GM21576 (cell line): ENCODE results near the gene PUS1.
A peak's percentile ranks its signal among the peaks of the same experiment; 100 is the strongest.

Experiments
- ATAC-seq: cut with Tn5 transposase; IDR thresholded peaks from one replicate; pipeline ENCODE4 v1.9.1; 2021; ENCODE audit warnings: mild to moderate bottlenecking, moderate library complexity; ENCODE audit not compliant: unreplicated experiment

Gene PUS1

DNA sequence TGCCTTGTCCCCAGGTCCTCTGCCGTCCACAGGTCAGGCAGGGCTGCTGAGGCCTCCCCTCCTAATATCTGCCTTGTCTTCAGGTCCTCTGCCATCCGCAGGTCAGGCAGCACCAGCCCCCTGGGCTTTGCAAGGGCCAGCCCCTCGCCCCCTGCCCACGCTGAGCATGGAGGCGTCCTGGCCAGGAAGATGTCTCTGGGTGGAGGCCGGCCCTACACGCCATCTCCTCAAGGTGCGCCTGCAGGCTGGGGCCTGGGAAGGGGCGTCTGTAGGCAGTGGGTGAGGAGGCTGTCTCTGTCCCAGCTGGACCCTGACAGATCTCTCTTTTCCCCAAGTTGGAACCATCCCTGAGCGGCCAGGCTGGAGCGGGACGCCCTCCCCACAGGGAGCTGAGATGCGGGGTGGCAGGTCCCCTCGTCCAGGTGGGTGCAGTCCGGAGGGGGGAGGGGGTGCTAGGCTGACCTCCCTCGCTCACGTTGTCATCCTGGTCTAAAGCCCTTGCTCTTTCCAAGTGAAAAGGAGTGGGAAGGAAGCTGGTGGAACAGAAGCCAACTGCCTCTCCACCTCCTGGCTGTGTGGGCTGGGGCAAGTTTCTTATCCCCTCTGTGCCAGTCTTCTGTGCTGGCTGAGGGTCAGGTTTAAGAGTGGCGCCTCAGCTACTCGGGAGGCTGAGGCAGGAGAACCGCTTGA lies 13.9 kb upstream of the PUS1 start:
- ATAC-seq: no peak

DNA sequence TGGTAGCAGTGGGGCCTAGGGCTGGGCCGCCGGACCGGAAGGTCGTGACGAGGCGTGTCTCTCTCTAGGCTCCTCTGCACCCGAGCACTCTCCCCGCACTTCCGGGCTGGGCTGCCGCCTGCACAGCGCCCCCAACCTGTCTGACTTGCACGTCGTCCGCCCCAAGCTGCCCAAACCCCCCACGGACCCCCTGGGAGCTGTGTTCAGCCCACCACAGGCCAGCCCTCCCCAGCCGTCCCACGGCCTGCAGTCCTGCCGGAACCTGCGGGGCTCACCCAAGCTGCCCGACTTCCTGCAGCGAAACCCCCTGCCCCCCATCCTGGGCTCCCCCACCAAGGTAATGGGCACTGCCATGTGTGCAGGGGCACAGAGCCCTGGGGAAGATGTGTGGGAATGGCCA lies 13.3 kb upstream of the PUS1 start:
- no peak for ATAC-seq

DNA sequence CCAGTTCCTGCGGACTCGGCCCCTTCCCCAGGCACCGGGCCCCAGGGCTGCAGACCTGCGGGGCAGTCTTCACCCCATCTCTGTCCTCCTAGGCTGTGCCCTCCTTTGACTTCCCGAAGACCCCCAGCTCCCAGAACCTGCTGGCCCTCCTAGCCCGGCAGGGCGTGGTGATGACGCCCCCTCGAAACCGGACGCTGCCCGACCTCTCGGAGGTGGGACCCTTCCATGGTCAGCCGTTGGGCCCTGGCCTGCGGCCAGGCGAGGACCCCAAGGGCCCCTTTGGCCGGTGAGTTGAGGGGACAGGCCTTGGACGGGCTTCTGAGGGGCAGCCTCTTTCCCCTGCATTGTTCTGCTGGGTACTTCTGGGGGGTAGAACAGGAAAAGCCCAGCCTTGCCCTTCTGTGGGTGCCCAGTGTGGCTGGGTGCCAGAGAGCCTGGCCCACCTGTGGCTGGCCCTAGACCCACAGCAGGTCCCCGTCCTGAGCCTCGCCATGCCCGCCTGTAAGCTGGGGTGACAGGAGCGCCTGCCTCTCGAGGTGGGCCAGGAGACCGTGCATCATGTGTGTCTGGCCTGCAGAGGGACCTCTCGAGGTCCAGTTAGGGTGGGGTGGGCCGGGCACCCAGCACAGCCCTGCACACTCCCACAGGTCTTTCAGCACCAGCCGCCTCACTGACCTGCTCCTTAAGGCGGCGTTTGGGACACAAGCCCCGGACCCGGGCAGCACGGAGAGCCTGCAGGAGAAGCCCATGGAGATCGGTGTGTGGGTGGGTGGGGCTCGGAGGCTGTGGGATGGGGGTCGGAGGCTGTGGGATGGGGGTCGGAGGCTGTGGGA lies 12.6 kb upstream of the PUS1 start:
- no peak for ATAC-seq

DNA sequence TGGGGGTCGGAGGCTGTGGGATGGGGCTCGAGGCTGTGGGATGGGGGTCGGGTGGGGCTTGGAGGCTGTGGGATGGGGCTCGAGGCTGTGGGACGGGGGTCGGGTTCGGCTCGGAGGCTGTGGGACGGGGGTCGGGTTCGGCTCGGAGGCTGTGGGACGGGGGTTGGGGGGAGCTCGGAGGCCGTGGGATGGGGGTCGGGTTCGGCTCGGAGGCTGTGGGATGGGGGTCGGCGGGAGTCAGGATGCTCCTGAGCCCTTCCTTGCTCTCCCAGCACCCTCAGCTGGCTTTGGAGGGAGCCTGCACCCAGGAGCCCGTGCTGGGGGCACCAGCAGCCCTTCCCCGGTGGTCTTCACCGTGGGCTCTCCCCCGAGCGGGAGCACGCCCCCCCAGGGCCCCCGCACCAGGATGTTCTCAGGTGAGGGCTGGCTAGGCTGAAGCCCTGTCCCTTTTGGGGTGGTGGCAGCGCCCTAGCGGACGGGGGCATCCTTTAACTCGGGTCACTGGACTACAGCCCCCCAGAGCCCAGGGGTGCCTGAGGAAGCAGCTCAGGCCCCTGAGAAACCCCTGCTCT lies 11.9 kb upstream of the PUS1 start:
- ATAC-seq: no peak

DNA sequence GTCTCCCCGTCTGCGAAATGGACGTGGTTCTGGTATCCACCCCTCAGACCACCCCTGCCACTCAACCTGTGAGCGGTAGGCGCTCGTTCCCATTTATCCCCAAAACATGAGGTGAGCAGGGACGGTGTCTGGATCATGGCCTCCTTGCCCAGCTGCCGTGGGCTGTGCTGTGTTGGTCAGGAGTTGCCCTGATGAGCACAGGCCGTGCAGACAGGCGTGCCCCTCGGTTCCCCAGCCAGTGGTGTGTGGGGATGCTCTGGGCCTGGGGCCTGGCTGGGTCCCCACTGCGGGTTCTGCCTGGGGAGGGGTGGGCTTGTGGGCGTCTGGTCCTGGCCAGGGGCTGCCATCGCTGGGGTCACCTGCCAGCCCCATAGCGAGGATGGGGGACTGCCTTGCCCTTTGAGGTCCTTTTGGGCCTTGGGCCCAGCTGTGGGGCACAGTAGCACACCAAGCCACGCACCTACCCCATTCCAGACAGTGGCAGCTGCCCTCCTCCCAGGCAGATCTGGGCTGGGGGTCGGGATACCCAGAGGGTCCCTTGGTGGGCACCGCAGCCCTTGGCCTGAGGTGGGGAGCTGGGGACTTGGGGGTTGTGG lies 11.3 kb upstream of the PUS1 start:
- ATAC-seq: no peak

DNA sequence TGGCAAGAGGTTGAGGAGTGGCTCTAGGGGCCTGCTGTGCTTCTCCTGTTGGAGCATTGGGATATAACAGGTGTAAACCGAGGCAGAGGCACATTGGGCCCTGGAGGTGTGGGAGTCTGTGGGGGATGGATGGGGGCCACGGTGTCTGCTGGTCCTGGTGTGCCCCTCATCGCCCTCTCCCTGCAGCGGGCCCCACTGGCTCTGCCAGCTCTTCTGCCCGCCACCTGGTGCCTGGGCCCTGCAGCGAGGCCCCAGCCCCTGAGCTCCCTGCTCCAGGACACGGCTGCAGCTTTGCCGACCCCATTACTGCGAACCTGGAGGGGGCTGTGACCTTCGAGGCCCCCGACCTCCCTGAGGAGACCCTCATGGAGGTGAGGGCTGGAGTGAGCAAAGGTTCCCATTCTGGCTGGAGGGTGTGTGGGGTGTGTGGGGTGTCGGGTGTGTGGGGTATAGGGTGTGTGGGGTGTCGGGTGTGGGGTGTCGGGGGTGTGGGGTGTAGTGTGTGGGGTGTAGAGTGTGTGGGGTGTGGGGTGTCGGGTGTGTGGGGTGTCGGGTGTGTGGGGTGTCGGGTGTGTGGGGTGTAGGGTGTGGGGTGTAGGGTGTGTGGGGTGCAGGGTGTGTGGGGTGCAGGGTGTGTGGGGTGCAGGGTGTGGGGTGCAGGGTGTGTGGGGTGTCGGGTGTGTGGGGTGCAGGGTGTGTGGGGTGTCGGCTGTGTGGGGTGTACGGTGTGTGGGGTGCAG lies 10.6 kb upstream of the PUS1 start:
- no peak for ATAC-seq

DNA sequence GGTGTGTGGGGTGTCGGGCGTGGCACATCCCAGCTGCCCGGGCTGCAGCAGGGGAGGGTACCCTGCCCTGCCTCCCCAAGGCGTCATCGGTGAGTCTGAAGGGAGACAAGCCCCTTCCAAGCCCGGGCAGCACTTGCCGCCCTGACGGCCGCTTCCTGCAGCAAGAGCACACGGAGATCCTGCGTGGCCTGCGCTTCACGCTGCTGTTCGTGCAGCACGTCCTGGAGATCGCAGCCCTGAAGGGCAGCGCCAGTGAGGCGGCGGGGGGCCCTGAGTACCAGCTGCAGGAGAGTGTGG lies 10.1 kb upstream of the PUS1 start:
- no peak for ATAC-seq

DNA sequence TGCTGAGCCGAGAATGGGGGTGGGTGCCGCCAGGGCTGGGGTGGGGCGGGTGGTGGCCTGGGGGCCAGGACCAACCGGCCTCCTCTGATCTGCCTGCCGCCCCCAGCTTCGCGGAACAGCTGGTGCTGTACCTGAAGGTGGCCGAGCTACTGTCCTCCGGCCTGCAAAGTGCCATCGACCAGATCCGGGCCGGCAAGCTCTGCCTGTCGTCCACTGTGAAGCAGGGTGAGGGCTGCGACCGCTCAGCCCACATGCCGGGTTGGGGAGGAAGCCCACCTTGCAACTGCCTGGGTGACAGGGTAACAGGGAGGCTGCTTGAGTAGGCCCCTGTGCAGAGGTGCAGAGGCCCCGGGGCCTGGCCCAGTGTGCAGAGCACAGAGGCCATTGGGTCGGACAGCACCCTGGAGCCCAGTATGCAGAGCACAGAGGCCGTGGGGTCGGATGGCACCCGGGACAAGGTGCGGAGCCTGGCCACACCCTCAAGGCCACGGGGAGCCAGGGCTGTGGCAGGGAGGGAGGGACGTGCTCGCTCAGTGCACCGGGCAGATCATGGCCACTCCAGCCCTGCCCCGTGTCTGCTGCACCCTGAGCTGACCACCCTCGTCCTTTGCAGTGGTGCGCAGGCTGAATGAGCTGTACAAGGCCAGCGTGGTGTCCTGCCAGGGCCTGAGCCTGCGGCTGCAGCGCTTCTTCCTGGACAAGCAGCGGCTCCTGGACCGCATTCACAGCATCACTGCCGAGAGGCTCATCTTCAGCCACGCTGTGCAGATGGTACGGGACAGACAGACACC lies 9.5 kb upstream of the PUS1 start:
- ATAC-seq: no peak

DNA sequence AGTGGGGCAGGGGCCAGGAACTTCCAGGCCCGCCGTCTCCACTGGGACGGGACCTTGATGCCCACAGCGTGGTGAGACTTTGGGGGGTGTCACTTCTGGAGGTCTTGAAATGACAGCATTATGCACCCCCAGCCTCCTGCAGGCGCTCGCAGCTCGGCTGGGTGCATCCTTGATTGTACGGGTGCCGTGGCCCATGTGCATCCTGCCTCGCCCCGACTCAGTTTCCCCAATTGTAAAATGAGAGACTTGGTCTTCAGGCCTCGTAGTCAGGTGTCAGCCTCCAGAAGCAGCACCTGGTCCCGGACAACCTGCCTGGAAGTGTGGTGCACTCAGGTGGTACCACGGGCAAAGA lies 8.9 kb upstream of the PUS1 start:
- ATAC-seq: no peak

DNA sequence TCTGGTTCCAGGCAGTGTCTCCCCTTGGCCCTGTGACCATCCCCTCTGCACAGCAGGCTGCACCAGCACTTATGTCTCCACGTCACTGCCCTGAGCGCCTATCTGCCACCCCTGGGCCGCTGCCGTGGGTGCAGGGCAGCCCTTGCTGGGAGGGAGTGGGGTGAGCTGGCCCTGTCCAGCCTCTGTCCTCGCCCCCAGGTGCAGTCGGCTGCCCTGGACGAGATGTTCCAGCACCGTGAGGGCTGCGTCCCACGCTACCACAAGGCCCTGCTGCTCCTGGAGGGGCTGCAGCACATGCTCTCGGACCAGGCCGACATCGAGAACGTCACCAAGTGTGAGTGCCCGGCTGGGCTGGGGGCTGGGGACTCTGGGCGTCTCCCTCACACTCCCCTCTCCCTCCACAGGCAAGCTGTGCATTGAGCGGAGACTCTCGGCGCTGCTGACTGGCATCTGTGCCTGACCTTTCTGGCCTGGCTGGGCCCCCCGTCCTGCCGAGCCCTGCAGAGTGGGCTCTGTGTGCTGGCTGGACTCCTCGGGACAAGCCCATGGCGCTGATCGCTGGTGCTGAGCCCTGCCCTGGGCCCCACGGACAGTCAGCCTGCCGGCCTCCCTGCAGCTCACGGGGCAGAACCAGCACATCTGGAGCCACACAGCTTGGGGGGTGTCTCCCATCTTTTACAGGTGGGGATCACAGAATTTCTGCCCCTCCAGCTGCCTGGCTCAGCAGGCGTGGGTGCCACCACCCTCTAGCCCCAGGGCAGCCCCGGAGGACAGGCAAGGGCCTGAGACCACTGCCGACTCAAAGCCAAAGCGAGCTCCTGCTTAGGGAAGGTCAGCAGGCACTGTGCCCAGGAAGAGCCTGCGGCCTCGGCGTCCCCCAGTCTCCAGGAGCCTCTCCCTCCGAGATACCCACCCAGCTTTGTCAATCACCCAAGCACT lies 7.9 kb upstream of the PUS1 start:
- ATAC-seq: no peak

DNA sequence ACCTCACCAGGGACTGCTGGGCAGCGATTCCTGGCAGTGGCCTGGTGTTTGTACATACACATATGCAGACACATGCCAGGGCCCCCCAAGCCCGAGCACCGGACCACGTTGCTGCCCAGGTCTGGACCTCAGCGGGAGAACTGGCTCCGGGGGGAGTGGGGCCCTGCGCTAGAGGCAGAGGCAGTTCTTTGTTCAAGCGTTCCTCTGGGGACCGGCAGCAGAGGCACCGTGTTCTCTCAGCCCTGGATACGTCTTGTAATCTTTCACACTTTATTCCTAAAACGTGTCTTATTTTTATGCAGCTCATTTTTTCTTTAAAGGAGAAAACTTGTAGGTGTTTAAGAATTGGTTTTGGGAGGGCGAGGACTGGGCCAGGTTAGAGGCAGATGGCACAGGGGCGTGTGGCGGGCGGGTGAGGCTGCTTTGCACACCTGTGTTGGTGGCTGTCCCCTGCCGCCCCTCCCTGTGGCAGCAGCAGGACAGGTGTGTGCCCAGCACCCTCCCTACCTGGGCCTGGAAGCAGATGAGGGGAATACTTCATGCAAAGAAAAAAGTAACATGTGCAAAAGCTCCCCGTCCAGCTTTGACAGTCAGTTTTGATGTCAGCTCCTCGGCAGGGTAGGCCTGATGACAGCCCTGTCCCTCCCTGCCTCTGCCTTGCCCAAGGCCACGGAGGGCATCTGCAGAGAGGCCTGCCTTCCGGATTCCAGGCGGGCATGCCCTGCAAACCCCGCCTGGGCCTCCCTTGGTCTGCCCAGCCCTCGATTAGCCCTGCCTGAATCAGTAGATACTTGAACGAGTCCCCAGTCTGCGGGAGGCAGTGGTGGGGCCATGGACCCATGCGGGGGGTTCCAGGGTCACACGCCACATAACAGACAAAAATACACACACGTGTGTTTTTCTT lies 7.0 kb upstream of the PUS1 start:
- no peak for ATAC-seq

DNA sequence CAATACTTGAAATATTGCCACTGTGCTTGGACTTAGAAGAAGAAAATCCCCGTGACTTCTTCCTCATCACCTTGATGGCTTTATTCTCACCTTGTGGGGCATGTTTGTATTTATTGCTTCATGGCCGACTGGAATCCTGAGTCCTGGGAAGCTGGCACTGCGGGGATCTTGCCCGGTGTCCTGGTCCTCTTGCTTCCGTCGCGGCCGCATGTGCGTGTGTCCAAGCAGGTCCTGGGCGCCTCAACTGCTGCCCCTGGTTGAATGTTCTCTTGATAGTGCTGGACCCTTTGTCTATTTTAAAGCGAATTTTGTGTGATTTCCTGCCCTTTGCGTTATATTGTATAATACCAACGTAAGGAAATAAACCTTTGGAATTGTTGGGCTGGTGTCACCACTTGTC lies 6.3 kb upstream of the PUS1 start:
- no peak for ATAC-seq

DNA sequence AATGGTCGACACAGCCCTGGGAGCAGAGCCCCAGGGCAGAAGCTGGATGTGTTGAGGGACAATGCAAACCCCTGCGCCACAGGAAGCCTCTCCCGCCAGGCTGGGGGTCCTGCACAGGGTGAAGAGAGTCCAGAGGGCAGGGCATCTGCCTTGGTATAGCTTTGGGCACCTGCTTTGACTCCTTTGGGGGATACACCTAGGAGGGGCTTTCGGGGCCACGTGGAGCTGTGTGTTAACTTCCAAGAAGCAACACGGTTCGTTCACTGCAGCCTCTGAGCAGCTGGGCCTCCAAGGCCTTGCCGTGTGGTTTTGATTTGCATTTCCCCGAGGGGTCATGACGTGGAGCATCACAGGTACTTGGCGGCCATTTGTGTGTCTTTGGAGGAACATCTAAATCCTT lies 5.8 kb upstream of the PUS1 start:
- peak; percentile 73 for ATAC-seq

DNA sequence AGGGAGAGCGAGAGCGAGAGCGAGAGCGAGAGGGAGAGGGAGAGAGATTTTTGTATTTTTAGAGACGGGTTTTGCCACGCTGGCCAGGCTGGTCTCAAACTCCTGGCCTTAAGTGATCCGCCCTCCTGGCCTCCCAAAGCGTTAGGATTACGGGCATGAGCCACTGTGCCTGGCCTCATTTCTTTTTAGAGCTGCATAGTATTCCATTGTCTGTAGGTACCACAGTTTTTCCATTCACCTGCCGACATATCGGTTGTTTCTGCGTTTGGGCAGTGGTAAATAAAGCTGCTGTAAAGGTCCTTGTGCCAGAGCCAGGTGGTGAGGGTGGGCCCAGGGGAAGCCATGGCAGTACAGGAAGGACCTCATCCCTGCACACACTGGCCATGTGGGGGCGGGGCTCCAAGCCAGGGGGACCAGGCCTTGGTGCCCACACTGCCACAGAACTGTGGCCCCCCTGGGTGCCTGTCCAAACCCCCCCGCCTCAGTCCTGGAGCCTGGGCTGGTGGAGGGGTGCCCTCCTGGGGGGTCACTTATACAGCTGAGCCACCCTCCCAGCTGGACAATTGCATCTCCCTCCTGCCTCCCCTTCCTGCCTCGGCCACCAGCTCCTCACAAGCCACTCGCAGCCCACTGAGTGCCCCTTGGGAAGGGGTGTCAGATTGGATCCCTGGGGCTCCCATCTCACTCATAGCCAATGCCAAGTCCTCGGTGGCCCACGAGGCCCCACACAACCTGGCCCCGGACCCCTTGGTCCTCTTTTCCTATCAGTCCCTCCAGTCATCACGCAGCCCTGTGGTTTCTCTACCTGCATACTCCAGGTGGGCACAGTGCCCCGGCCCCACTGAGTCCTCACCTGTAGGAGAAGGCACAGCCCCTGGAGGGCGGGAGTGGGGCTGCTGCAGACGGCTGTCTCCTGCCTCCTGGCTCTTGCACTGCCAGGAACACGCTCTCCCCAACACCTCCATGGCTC lies 1.7 kb upstream of the PUS1 start:
- ATAC-seq: no peak

DNA sequence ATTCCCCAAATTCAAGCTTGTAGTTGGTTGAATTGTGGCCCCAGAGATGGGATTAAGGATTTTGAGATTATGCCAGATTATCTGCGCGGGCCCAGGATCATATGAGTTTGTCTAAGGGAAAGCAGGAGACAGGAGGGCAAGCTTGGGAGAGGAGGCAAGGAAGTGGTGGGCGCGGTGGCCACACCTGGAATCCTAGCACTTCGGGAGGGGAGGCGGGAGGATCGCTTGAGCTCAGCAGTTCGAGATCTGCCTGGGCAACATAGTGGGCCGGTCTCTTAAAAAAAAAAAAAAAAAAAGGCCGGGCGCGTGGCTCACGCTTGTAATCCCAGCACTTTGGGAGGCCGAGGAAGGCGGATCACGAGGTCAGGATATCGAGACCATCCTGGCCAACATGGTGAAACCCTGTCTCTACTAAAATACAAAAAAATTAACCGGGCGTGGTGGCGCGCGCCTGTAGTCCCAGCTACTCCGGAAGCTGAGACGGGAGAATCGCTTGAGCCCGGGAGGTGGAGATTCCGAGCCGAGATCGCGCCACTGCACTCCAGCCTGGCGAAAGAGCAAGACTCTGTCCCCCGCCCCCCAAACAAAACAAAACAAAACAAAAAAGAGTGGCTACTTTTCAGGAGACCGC lies 881 bp upstream of the PUS1 start:
- no peak for ATAC-seq

DNA sequence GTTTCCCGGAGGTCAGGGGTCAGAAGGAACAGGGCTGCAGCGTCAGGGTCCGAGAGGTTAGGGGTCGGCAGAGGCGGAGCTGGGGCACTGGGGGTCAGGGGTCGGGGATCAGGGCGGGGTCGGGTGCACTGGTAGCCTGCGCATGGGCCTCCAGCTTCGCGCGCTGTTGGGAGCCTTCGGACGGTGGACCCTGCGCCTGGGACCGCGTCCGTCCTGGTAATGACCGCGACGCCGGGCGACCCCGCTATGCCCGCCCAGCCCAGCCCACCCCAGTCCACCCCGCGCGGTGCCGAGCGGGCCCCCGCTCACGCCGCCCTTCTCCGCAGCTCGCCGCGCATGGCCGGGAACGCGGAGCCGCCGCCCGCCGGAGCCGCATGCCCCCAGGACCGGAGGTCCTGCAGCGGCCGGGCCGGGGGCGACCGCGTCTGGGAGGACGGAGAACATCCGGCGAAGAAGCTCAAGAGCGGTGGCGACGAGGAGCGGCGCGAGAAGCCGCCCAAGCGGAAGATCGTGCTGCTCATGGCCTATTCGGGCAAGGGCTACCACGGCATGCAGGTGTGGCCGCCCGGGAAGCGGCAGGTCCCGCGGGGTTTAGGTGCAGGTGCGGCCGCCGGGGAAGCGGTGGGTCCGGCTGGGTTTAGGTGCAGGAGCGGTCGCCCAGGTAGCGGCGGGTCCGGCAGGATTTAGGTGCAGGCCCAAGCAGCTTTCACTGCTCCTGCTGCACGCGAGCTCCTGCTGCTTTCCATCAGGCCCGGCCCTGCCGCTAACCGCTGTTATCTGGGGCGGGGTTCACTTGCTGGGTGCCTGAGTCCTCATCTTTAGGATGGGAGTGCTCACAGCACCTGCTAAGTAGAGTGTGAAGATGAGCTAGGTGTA lies 743 bp downstream of the PUS1 start:
- ATAC-seq: no peak
